ES-I3 (cell line): ENCODE results near the gene DPH3.

Experiments
- H3K36me3 ChIP-seq: 2 replicates; pipeline ENCODE4 v1.6.1; 2013; ENCODE audit warnings: mild to moderate bottlenecking, low read length, control low read depth, moderate library complexity; ENCODE audit not compliant: insufficient read depth
- H3K4me1 ChIP-seq: 2 replicates; pipeline ENCODE4 v1.6.1; 2013; ENCODE audit warnings: mild to moderate bottlenecking, control low read depth, low read length; ENCODE audit not compliant: insufficient read depth
- H3K9ac ChIP-seq: 2 replicates; pipeline ENCODE4 v1.6.1; 2013; ENCODE audit warnings: low read depth, mild to moderate bottlenecking, low read length, moderate library complexity
- H3K9me3 ChIP-seq: 2 replicates; pipeline ENCODE4 v1.6.1; 2013; ENCODE audit warnings: mild to moderate bottlenecking, low read length, moderate library complexity; ENCODE audit not compliant: control insufficient read depth, insufficient read depth

DPH3 gene

GRCh38 chr3:16300881-16301359 is 36.2 kb upstream of the DPH3 start:
- no peaks in the 10 kb centered on the region for H3K9me3 ChIP-seq
- H3K36me3 ChIP-seq = no peaks in the 10 kb centered on the region
- peaks cover 16% of the 10 kb centered on the region; the same call in 1 of the 2 replicates for H3K4me1 ChIP-seq
- H3K9ac ChIP-seq = no peak overlapping the region

DNA sequence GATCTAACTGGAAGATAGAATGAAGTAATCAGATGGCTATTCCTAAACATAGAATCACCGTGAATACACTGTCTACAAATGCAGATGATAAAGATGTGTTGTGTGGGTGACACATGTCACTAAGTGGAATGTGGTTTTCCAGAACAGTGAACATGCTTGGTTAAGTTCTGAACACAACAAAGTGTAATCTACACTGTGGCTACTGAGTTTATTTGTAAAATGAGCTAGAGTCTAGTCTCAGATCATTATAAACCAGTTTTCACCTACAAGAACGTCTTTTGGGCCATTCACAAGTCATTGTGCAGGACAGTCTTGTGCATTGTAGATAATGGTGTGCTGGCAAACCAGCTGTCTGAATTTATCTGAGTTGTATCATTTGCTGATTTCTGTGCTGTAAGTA is 35.6 kb upstream of the DPH3 start:
- H3K36me3 ChIP-seq = peaks cover 1% of the 10 kb centered on the region; the same call in 1 of the 2 replicates
- no peak overlapping the region for H3K9ac ChIP-seq
- H3K4me1 ChIP-seq = peaks cover 16% of the 10 kb centered on the region; the same call in 1 of the 2 replicates
- no peaks in the 10 kb centered on the region for H3K9me3 ChIP-seq

- H3K4me1 ChIP-seq = peaks cover 16% of the 10 kb centered on the region; the same call in 1 of the 2 replicates
Observed at GRCh38 chr3:16299746-16300145, 35.0 kb upstream of the DPH3 start.

GRCh38 chr3:16298891-16299290 is 34.1 kb upstream of the DPH3 start:
- Histone ChIP-seq H3K9me3 (no peaks in the 10 kb centered on the region), H3K4me1 (peaks cover 16% of the 10 kb centered on the region; the same call in 1 of the 2 replicates), H3K9ac (no peak overlapping the region), H3K36me3 (peaks cover 5% of the 10 kb centered on the region; the same call in 1 of the 2 replicates)

More at GRCh38 chr3:16299746-16300145, 35.0 kb upstream of the DPH3 start:
- H3K36me3 ChIP-seq = peaks cover 5% of the 10 kb centered on the region; the same call in 1 of the 2 replicates
- no peak overlapping the region for H3K9ac ChIP-seq
- H3K9me3 ChIP-seq = no peaks in the 10 kb centered on the region

DNA sequence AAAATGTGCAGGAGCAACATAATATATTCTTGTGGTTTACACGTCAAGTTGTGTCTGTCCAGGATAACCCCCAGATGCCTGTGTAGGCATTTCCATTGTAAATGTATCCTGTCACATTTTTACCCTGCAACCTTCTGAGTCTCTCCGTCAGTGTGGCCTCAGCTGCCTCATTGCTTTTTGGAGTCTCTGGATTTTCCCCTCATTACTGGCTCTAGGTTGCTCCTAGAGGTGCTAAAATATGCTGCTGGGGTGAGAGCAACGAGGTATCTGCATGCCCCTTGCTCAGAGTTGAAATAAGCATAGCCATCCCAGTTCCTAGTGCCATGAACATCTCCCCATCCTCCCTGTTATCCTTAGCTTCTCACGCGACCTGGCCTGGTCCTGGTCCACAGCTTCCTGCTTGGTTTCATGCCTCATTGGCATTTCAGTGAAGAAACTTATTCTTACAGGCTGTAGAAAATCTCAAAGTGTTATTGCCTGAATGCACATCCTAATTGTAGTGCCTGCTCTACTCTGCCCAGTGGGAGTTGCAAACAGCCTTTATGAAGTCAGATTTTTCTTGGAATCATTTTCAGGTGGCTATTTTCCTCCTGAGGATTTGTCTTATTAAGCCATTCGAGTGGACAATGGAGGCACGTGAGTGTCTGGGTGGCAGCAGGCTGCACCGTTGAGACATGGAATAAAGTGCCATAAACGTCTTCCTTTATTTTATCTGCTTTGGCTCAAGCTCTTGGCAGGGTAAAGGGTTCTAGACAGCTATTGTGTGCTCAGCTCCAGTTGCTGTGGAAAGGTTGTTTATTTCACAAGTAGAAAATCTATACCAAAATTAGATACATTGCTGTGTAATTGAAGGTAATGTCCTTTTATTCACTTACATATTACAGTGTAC is 33.5 kb upstream of the DPH3 start:
- Histone ChIP-seq H3K9ac (no peak overlapping the region), H3K9me3 (no peaks in the 10 kb centered on the region), H3K4me1 (peaks cover 16% of the 10 kb centered on the region; the same call in 1 of the 2 replicates), H3K36me3 (peaks cover 5% of the 10 kb centered on the region; the same call in 1 of the 2 replicates)

DNA sequence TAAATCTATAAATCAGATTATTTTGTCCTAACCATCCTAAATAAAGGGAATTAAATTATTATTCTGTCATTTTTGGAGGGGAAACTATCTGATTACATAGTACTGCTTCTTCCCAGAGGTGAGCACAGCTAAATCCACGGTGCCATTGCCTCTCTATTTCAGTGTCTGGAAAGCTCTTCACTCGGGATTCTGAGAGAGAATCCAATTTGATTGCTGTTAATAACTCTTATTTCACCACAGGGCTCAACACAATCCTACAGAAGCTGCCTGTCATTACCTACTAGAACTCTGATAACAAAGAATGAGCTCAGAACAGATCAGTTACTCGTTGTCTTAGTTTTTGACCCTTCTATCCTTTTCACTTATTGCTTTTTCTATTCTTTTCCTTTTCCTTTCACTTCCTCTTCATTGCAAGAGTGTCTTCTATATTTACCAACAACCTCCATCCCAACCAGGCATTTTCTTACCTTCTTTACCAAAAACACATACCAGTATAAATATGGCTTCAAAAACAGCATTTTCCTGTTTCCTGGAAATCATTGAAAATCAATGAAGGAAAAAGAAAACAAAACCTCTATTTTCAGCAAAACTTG is 30.7 kb upstream of the DPH3 start:
- peaks cover 7% of the 10 kb centered on the region for H3K36me3 ChIP-seq
- H3K9ac ChIP-seq = no peak overlapping the region
- no peaks in the 10 kb centered on the region; the same call in 1 of the 2 replicates for H3K4me1 ChIP-seq

DNA sequence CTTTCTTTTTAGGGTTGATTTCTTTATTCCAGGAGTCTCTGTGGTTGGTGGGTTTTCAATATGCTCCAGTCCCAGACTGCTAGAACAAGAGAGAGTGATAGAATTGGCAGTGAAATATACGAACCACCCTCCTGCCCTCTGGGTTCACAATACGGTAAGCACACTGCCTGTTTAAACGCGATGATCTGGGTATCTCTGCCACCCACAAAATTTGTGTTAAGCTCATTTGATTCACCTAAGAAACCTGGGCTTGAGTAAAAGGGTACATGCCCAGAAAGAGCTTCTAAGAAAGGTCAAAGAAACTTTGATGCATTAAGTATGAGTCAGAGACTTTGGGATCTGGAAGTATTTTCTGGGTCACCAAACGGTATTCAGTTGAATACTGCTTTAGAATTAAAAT is 30.1 kb upstream of the DPH3 start:
- Histone ChIP-seq H3K4me1 (no peaks in the 10 kb centered on the region), H3K9me3 (no peaks in the 10 kb centered on the region), H3K9ac (no peak overlapping the region), H3K36me3 (peaks cover 7% of the 10 kb centered on the region)

More for the DNA sequence above, 30.7 kb upstream of the DPH3 start:
- no peaks in the 10 kb centered on the region for H3K9me3 ChIP-seq

DNA sequence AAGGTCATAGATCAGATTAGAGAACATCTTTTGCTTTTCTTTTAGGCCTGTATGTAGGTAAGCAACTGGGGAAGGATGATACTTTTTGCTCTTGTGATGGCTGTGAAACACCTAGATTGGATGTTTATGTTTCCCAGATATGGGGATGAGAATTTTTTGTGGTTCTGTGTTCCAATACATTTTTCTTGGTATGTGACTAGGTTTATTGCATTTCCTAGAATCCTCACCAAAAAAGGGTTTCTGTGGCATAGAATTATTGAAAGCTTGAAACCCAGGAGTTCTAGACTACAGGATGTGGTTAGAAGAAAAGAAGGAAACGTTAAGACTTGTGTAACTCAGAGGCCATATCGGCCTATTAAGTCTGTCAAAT is 26.1 kb upstream of the DPH3 start:
- no peaks in the 10 kb centered on the region for H3K9me3 ChIP-seq
- H3K9ac ChIP-seq = no peak overlapping the region
- H3K4me1 ChIP-seq = no peaks in the 10 kb centered on the region
- peaks cover 10% of the 10 kb centered on the region for H3K36me3 ChIP-seq

GRCh38 chr3:16290007-16290826 is 25.5 kb upstream of the DPH3 start:
- Histone ChIP-seq H3K9ac (no peak overlapping the region), H3K9me3 (no peaks in the 10 kb centered on the region), H3K4me1 (no peaks in the 10 kb centered on the region), H3K36me3 (peaks cover 7% of the 10 kb centered on the region)

GRCh38 chr3:16289144-16289889 is 24.6 kb upstream of the DPH3 start:
- peaks cover 5% of the 10 kb centered on the region for H3K36me3 ChIP-seq
- no peaks in the 10 kb centered on the region for H3K4me1 ChIP-seq

GRCh38 chr3:16288664-16289063 is 23.9 kb upstream of the DPH3 start:
- H3K36me3 ChIP-seq = peaks cover 6% of the 10 kb centered on the region
- H3K9me3 ChIP-seq = no peaks in the 10 kb centered on the region
- H3K4me1 ChIP-seq = no peaks in the 10 kb centered on the region
- H3K9ac ChIP-seq = no peak overlapping the region

More at GRCh38 chr3:16289144-16289889, 24.6 kb upstream of the DPH3 start:
- H3K9me3 ChIP-seq = no peaks in the 10 kb centered on the region
- no peak overlapping the region for H3K9ac ChIP-seq

- Histone ChIP-seq H3K36me3 (peaks cover 7% of the 10 kb centered on the region), H3K9me3 (no peaks in the 10 kb centered on the region), H3K9ac (no peak overlapping the region), H3K4me1 (no peaks in the 10 kb centered on the region)
Observed at GRCh38 chr3:16286751-16287543, 22.2 kb upstream of the DPH3 start.

GRCh38 chr3:16286161-16286560 is 21.4 kb upstream of the DPH3 start:
- peaks cover 7% of the 10 kb centered on the region for H3K36me3 ChIP-seq
- H3K4me1 ChIP-seq = no peaks in the 10 kb centered on the region
- no peaks in the 10 kb centered on the region for H3K9me3 ChIP-seq
- no peak overlapping the region for H3K9ac ChIP-seq
